Thoracic aorta (tissue), 2 donors: ENCODE results near the gene CIC. TPM values are rescaled to one million over a fixed set of nuclear protein-coding genes. Genes with fewer than 3 reads are reported as not detected.

Experiments
- ATAC-seq: fragments of 150-250 bp; one replicate; pipeline ENCODE4 v1.8.0; 2017; ENCODE audit warnings: low read depth; ENCODE audit not compliant: insufficient number of reproducible peaks, low FRiP score
- DNase-seq: peaks from one replicate; pipeline ENCODE4 v3.0.0-alpha.2; 2020; ENCODE audit warnings: low spot score
- H3K27ac ChIP-seq, 2 donors: fragments of 200-600 bp; sonication (generic); 1 replicate in 1 of 2; 2 replicates in 1 of 2; pipeline ENCODE4 v1.5.1; 2016; ENCODE audit warnings: mild to moderate bottlenecking in 2 of 2, moderate library complexity in 2 of 2
- H3K27me3 ChIP-seq: fragments of 200-600 bp; sonication (generic); replicated peaks from 2 replicates; pipeline ENCODE4 v1.6.0; 2016; ENCODE audit warnings: mild to moderate bottlenecking; ENCODE audit not compliant: insufficient read depth
- H3K36me3 ChIP-seq: fragments of 200-600 bp; sonication (generic); one replicate; pipeline ENCODE4 v1.5.1; 2016
- H3K4me1 ChIP-seq, 2 donors: fragments of 200-600 bp; sonication (generic); 1 replicate in 1 of 2; 2 replicates in 1 of 2; pipeline versions ENCODE4 v1.5.1 to v1.6.0; 2016; ENCODE audit warnings: low read depth in 2 of 2, mild to moderate bottlenecking in 1 of 2; ENCODE audit not compliant: control insufficient read depth in 1 of 2
- H3K4me3 ChIP-seq: fragments of 200-600 bp; sonication (generic); 2 replicates; pipeline ENCODE4 v1.5.1; 2016; ENCODE audit warnings: mild to moderate bottlenecking
- H3K9me3 ChIP-seq: fragments of 200-600 bp; sonication (generic); 2 replicates; pipeline ENCODE4 v1.5.1; 2016
- CTCF ChIP-seq: fragments of 200-600 bp; sonication (generic); IDR thresholded peaks from one replicate; pipeline ENCODE4 v1.5.1; 2019; ENCODE audit warnings: antibody characterized with exemption
- total RNA-seq, 2 donors: library from RNA; depleted of rRNA; stranded (reverse); fragments of >200 nt; gene quantifications; one replicate each; pipeline versions ENCODE4 v1.1.0 to v1.2.3, GENCODE V29; 2016

The CIC gene
- total RNA-seq, 2 donors from 2014 or later = 57.1 to 112 TPM

DNA sequence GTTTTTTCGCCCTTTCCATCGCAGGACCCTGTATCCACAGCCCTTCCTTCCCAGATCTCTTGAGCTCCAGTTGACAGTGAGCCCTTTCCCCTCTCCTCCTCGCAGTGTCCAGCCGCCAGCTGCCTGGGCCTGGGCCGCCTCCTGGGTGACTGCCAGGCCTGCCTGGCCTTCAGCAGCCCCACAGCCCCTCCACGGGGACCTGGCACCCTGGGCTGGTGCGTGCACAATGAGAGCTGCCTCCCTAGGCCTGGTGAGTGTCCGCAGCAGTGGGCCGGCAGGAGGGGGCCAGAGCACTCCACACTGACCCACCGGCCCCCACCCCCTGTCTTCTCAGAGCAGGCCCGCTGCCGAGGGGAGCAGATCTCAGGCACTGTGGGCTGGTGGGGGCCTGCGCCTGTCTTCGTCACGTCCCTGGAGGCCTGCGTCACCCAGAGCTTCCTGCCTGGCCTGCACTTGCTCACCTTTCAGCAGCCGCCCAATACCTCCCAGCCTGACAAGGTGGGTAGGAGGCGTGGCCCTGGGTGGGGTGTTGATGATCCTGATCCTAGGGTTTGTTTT lies 75.4 kb downstream of the CIC start:
- Histone ChIP-seq H3K27me3 (no peaks in the 10 kb centered on the region), H3K4me1 (no peaks in the 10 kb centered on the region), H3K4me3 (no peak overlapping the region), H3K36me3 (peaks cover 10% of the 10 kb centered on the region), H3K9me3 (no peaks in the 10 kb centered on the region), H3K27ac (no peak overlapping the region)
- DNase-seq (no peak), ATAC-seq (no peak)
- TF ChIP-seq CTCF = no peak

Other genes starting within 250 kb of the CIC start
- gene GRIK5, start 199.0 kb upstream of the CIC start, total RNA-seq = 10 to 100 TPM; 22.3 to 24.8 TPM
- gene ZNF574, start 193.1 kb upstream of the CIC start, total RNA-seq = 10 to 100 TPM; 20.4 to 24.2 TPM
- gene POU2F2, start 136.8 kb upstream of the CIC start, total RNA-seq = 1 to 10 TPM in 1 of 2 donors, under 1 TPM in 1; 0.85 to 5.8 TPM
- gene DEDD2, start 51.6 kb upstream of the CIC start, total RNA-seq = 10 to 100 TPM; 21.7 to 33.2 TPM
- 10 to 100 TPM in 1 of 2 donors, 1 to 10 TPM in 1; 7.9 to 10.3 TPM for gene ZNF526, start 48.9 kb upstream of the CIC start, total RNA-seq
- 10 to 100 TPM; 23.7 to 26.9 TPM for gene GSK3A, start 26.6 kb upstream of the CIC start, total RNA-seq
- 10 to 100 TPM; 46.6 to 49.8 TPM for gene ERF, start 14.1 kb upstream of the CIC start, total RNA-seq
- not detected for gene PRR19, start 32.9 kb downstream of the CIC start, total RNA-seq
- 1 to 10 TPM in 1 of 2 donors, not detected in 1; 1.8 TPM for gene PAFAH1B3, start 33.4 kb downstream of the CIC start, total RNA-seq
- gene TMEM145, start 44.1 kb downstream of the CIC start, total RNA-seq = not detected
- 10 to 100 TPM; 19.5 to 24.4 TPM for gene MEGF8, start 56.4 kb downstream of the CIC start, total RNA-seq
- gene CNFN, start 121.0 kb downstream of the CIC start, total RNA-seq = not detected
- gene LIPE, start 158.1 kb downstream of the CIC start, total RNA-seq = 1 to 10 TPM; 4.5 to 7.3 TPM
- gene CXCL17, start 173.7 kb downstream of the CIC start, total RNA-seq = 1 to 10 TPM in 1 of 2 donors, not detected in 1; 1.6 TPM